K562 (cell line): ENCODE measurements around the gene GPX1. TPM values are rescaled to one million over a fixed set of nuclear protein-coding genes. Genes with fewer than 3 reads are reported as not detected.

Experiments
- ATAC-seq: fragments of 200-7000 bp; cut with Tn5 transposase; 3 replicates; pipeline ENCODE4 v1.9.1; 2020; ENCODE audit warnings: moderate library complexity
- BruUV-seq: library from RNA; stranded (reverse); fragments of 400-500 nt; replicated peaks from 2 replicates; lab custom pipeline; 2021; lab: Mats Ljungman, UMichigan
- CTCF ChIA-PET: fragments of 300-600 bp; formaldehyde crosslinking; extraction: SDS; loops from one replicate; lab custom pipeline; 2021; ENCODE audit warnings: low intra/inter-chr PET ratio; lab: Yijun Ruan, JAX
- POLR2A ChIA-PET: fragments of 300-600, 350-650 bp; sonication (Branson Sonifier 250); formaldehyde crosslinking; extraction: SDS; loops from one replicate; lab custom pipeline; 2021; ENCODE audit warnings: antibody characterized with exemption, inconsistent platforms; lab: Yijun Ruan, JAX
- DNase-seq, 4 experiments: peaks; one replicate each; pipeline versions ENCODE4 v3.0.0 to v3.0.0-alpha.2; 2011 to 2018; ENCODE audit warnings: low spot score in 3 of 4, mixed read lengths in 3 of 4; ENCODE audit errors: extremely low read depth in 1 of 4
- FAIRE-seq: peaks from 2 replicates; lab custom pipeline; 2011; peaks lifted over from hg19 to GRCh38; lab: Jason Lieb, UNC
- H2AFZ ChIP-seq: 2 replicates; pipeline ENCODE4 v1.6.0; 2011; ENCODE audit warnings: low read depth, low read length, control low read depth, inconsistent platforms
- H3K27ac ChIP-seq: fragments of 200-600 bp; 3 replicates; pipeline ENCODE4 v1.8.0; 2011; ENCODE audit warnings: low read depth, mild to moderate bottlenecking, control low read depth, inconsistent platforms, low read length, moderate library complexity, mixed read lengths; ENCODE audit errors: extremely low read depth
- H3K27me3 ChIP-seq, 2 experiments: fragments of 300-600 bp in 1 of 2; 2 replicates in 1 of 2; 3 replicates in 1 of 2; pipeline versions ENCODE4 v1.6.0 to v1.8.0; 2011; ENCODE audit warnings: inconsistent platforms in 2 of 2, low read length in 2 of 2, mild to moderate bottlenecking in 1 of 2, mixed read lengths in 1 of 2, moderate library complexity in 1 of 2; ENCODE audit not compliant: control insufficient read depth in 2 of 2, insufficient read depth in 2 of 2
- H3K36me3 ChIP-seq: fragments of 300-600 bp; 3 replicates; pipeline ENCODE4 v1.8.0; 2011; ENCODE audit warnings: mild to moderate bottlenecking, low read length, inconsistent platforms; ENCODE audit not compliant: control insufficient read depth, insufficient read depth
- H3K4me1 ChIP-seq, 2 experiments: fragments of 200-600 bp in 1 of 2; replicated peaks in 1 of 2; 2 replicates in 1 of 2; 3 replicates in 1 of 2; pipeline versions ENCODE4 v1.5.1 to v1.8.0; 2011; ENCODE audit warnings: inconsistent platforms in 2 of 2, low read length in 2 of 2, mild to moderate bottlenecking in 1 of 2, mixed read lengths in 1 of 2, moderate library complexity in 1 of 2; ENCODE audit not compliant: control insufficient read depth in 2 of 2, insufficient read depth in 2 of 2
- H3K4me2 ChIP-seq: 2 replicates; pipeline ENCODE4 v1.6.1; 2011; ENCODE audit warnings: low read length, control low read depth, inconsistent platforms, mixed read lengths; ENCODE audit not compliant: insufficient read depth
- H3K4me3 ChIP-seq: fragments of 200-600 bp; sonication (generic), shearing (Covaris generic); 2 replicates; pipeline ENCODE4 v1.5.1; 2016; ENCODE audit warnings: control low read depth, inconsistent platforms
- H3K79me2 ChIP-seq: fragments of 200-600 bp; 3 replicates; pipeline ENCODE4 v1.8.0; 2011; ENCODE audit warnings: low read length, inconsistent platforms; ENCODE audit not compliant: control insufficient read depth, insufficient read depth
- H3K9ac ChIP-seq, 2 experiments: 2 replicates each; pipeline versions ENCODE4 v1.6.0 to v1.6.1; 2011; ENCODE audit warnings: low read depth in 2 of 2, low read length in 2 of 2, control low read depth in 1 of 2, inconsistent platforms in 1 of 2, mild to moderate bottlenecking in 1 of 2, mixed read lengths in 1 of 2; ENCODE audit not compliant: insufficient read depth in 1 of 2
- H3K9me1 ChIP-seq: one replicate; pipeline ENCODE4 v1.6.0; 2011; ENCODE audit warnings: inconsistent platforms, mild to moderate bottlenecking, low read length, moderate library complexity; ENCODE audit not compliant: control insufficient read depth, insufficient read depth
- H3K9me3 ChIP-seq: replicated peaks from 2 replicates; pipeline ENCODE4 v1.5.1; 2011; ENCODE audit warnings: low read depth, low read length, inconsistent platforms; ENCODE audit not compliant: control insufficient read depth, insufficient read depth
- H4K20me1 ChIP-seq: replicated peaks from 2 replicates; pipeline ENCODE4 v1.6.1; 2011; ENCODE audit warnings: low read length, inconsistent platforms, mixed read lengths; ENCODE audit not compliant: control insufficient read depth, insufficient read depth
- ADNP ChIP-seq: fragments of 200-800 bp; sonication (Bioruptor generic); IDR thresholded peaks from 2 replicates; pipeline ENCODE4 v1.6.1; 2016; ENCODE audit warnings: missing genetic modification characterization, missing compliant biosample characterization
- ATF7 ChIP-seq: fragments of 450-650 bp; IDR thresholded peaks from 2 replicates; pipeline ENCODE4 v1.7.1; 2014; ENCODE audit warnings: mild to moderate bottlenecking, moderate library complexity
- SMAD1 ChIP-seq: fragments of 150-350 bp; IDR thresholded peaks from 2 replicates; pipeline ENCODE4 v1.6.1; 2014; ENCODE audit warnings: low read length, low read depth; ENCODE audit not compliant: partially characterized antibody
- USF1 ChIP-seq: sonication (generic); formaldehyde crosslinking; IDR thresholded peaks from 2 replicates; pipeline ENCODE4 v1.9.0; 2022; ENCODE audit warnings: mild to moderate bottlenecking, missing genetic modification reagents
- ZNF184 ChIP-seq: sonication (generic); formaldehyde crosslinking; IDR thresholded peaks from 2 replicates; pipeline ENCODE4 v1.5.0; 2020; ENCODE audit warnings: missing genetic modification reagents
- ZNF407 ChIP-seq: fragments of 450-650 bp; IDR thresholded peaks from 2 replicates; pipeline ENCODE4 v1.6.1; 2016; ENCODE audit warnings: low read depth
- ZZZ3 ChIP-seq: fragments of 450-650 bp; IDR thresholded peaks from 2 replicates; pipeline ENCODE4 v1.6.1; 2016; ENCODE audit warnings: antibody characterized with exemption, mild to moderate bottlenecking, moderate library complexity
- WGBS: fragments of 100-300 bp; shearing (Covaris generic); methylation state at CpG from one replicate; pipeline ENCODE4 v1.1.6; 2016; ENCODE audit warnings: low coverage, mixed read lengths; ENCODE audit not compliant: insufficient coverage; ENCODE audit errors: missing lambda C conversion rate; 5-methylcytosine and 5-hydroxymethylcytosine counted together
- in situ Hi-C: fragments of 300-500 bp; cut with MboI; formaldehyde crosslinking; loops from 4 replicates; pipeline ENCODE4 v1.15.0; 2018; ENCODE audit warnings: inconsistent platforms, mixed read lengths
- intact Hi-C: fragments of 100-400 bp; cut with micrococcal nuclease; formaldehyde crosslinking; loops from 2 replicates; pipeline ENCODE4 v1.14.2; 2022
- polyA plus RNA-seq, 8 experiments: library from polyadenylated mRNA; depleted of rRNA in 4 of 8; stranded (reverse) in 5 of 8; unstranded in 3 of 8; fragments of >200 nt; fragmentation: Nextera tagmentation in 2 of 8; fragmentation: Illumina TruSeq in 1 of 8; extraction: Ambion mirVana in 2 of 8; extraction: Trizol in 1 of 8; gene quantifications; 2 replicates each; pipeline versions ENCODE4 v1.2.1 to v1.2.3, GENCODE V29; 2011 to 2014; ENCODE audit warnings: inconsistent platforms in 1 of 8, missing spikeins in 1 of 8
- total RNA-seq, 7 experiments: library from RNA; depleted of rRNA in 6 of 7; stranded (reverse); fragments of >200 nt in 6 of 7; fragmentation: Illumina TruSeq in 2 of 7; extraction: Trizol in 2 of 7; gene quantifications; 2 replicates each; pipeline versions ENCODE4 v1.2.1 to v1.2.3, GENCODE V29; 2011 to 2021; ENCODE audit warnings: low replicate concordance in 1 of 7
- TF ChIP-seq, protein P1 (sequence below): fragments of 450-650 bp; IDR thresholded peaks from 2 replicates; pipeline ENCODE4 v1.6.1; 2016; ENCODE audit warnings: missing biosample characterization, missing genetic modification characterization

Gene GPX1
- total and polyA plus RNA-seq, 9 of the 15 experiments (the other 6 are each of a cell fraction or from before 2014, with no cell fraction given), result 0.08 to 1.3 (median 0.21) TPM; not detected in 5

DNA sequence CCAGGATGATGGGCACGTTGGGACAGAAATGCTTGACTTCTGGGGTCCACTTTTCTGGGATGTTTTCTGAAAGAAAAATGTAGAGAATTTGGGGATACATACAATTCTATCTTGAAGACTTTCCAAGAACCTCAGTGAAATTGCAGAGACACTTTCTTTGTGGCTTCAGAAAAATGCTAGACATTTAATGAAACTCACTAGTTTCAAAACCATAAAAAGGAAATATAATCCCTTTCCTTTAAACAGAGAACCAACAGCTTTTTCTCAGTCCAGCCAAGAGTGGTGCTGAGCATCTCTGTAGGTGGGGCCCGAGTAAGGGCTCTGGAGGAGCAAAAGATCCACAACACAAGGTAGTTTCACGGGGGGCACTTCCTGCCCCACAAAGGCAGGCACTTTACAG is 4.4 kb upstream of the GPX1 start:
- Histone ChIP-seq H4K20me1 (no peaks in the 10 kb centered on the region), H3K9me3 (no peaks in the 10 kb centered on the region), H3K9ac (no peak overlapping the region), H2AFZ (no peak overlapping the region), H3K79me2 (peaks cover 5% of the 10 kb centered on the region; the same call in 1 of the 3 replicates), H3K4me1 (peaks cover 0 to 2% of the 10 kb centered on the region in 2 experiments; a peak in 4 of 5 replicates), H3K27me3 (no peaks in the 10 kb centered on the region), H3K27ac (no peak overlapping the region), H3K4me3 (no peak overlapping the region), H3K9me1 (no peaks in the 10 kb centered on the region), H3K4me2 (no peak overlapping the region), H3K36me3 (peaks cover 83% of the 10 kb centered on the region; the same call in 2 of the 3 replicates)
- 78% methylated on average over 3 of the region's 3 CpGs for WGBS
- in situ Hi-C loops (no loop called here), intact Hi-C loops (no loop called here)
- FAIRE-seq (no peak), ATAC-seq (no peak), DNase-seq (no peak)
- BruUV-seq, result no TSS peak
- ChIA-PET CTCF (no interaction called here), POLR2A (interaction anchor here (0.5 kb wide), 1 partner anchor 54 kb away, joined by 3 read pairs; no protein-coding TSS in a partner anchor)
- no peak for TF ChIP-seq ADNP (tag)
- TF ChIP-seq ZZZ3, result no peak
- TF ChIP-seq ZNF184 (CRISPR knock-in tag), result no peak
- no peak for TF ChIP-seq SMAD1
- no peak for TF ChIP-seq ATF7
- TF ChIP-seq ZNF407, result no peak
- TF ChIP-seq USF1, result no peak
- TF ChIP-seq, protein P1, sequence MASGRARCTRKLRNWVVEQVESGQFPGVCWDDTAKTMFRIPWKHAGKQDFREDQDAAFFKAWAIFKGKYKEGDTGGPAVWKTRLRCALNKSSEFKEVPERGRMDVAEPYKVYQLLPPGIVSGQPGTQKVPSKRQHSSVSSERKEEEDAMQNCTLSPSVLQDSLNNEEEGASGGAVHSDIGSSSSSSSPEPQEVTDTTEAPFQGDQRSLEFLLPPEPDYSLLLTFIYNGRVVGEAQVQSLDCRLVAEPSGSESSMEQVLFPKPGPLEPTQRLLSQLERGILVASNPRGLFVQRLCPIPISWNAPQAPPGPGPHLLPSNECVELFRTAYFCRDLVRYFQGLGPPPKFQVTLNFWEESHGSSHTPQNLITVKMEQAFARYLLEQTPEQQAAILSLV (tag), result no peak
